HG03135 (cell line): ENCODE data around the gene LILRA6.
"Not testable (repeated sequence)": the region's sequence is repeated elsewhere in the genome, so short reads cannot be mapped to it uniquely, and the experiment has no call there.

ENCODE experiments used
- ATAC-seq: cut with Tn5 transposase; IDR thresholded peaks from one replicate; pipeline ENCODE4 v1.9.1; 2021; ENCODE audit warnings: mild to moderate bottlenecking, moderate library complexity; ENCODE audit not compliant: unreplicated experiment

Gene LILRA6

GRCh38 chr19:54266133-54266532 is 23.5 kb upstream of the LILRA6 start:
- no peak for ATAC-seq

- no peak for ATAC-seq
Observed at GRCh38 chr19:54262470-54262869, 19.9 kb upstream of the LILRA6 start.

GRCh38 chr19:54262066-54262465 is 19.5 kb upstream of the LILRA6 start:
- no peak for ATAC-seq

GRCh38 chr19:54257116-54257480 is 14.5 kb upstream of the LILRA6 start, which contains the start of gene LILRB5:
LILRB5 (minus strand) TSS chr19:54257273; CDS start chr19:54257193, 80 bp downstream.
- no peak for ATAC-seq

GRCh38 chr19:54256250-54257115 is 13.9 kb upstream of the LILRA6 start:
- no peak for ATAC-seq

GRCh38 chr19:54255105-54255775 is 12.7 kb upstream of the LILRA6 start:
- no peak for ATAC-seq

GRCh38 chr19:54254195-54254906 is 11.8 kb upstream of the LILRA6 start:
- ATAC-seq, result no peak

- ATAC-seq, result no peak
Observed at GRCh38 chr19:54253331-54254194, 11.0 kb upstream of the LILRA6 start.

GRCh38 chr19:54252845-54253244 is 10.3 kb upstream of the LILRA6 start:
- ATAC-seq, result no peak

GRCh38 chr19:54252243-54252642 is 9.7 kb upstream of the LILRA6 start:
- no peak for ATAC-seq

GRCh38 chr19:54248016-54248601 is 5.5 kb upstream of the LILRA6 start:
- ATAC-seq, result no peak

- ATAC-seq, result no peak
Observed at GRCh38 chr19:54247106-54247930, 4.7 kb upstream of the LILRA6 start.

- no peak for ATAC-seq
Observed at GRCh38 chr19:54245936-54246335, 3.3 kb upstream of the LILRA6 start.

- ATAC-seq, result not testable (repeated sequence)
Observed at GRCh38 chr19:54243809-54244208, 1.2 kb upstream of the LILRA6 start.

- ATAC-seq, result not testable (repeated sequence)
Observed at GRCh38 chr19:54242234-54242633, 356 bp downstream of the LILRA6 start.

- ATAC-seq, result not testable (repeated sequence)
Observed at GRCh38 chr19:54240372-54241336, 1.9 kb downstream of the LILRA6 start.

- not testable (repeated sequence) for ATAC-seq
Observed at GRCh38 chr19:54239491-54240371, 2.9 kb downstream of the LILRA6 start.
